Brain microvascular endothelial cell (primary cell): Measurements from ENCODE around the gene PNCK.

Source experiments
- DNase-seq: peaks from one replicate; pipeline ENCODE4 v3.0.0-alpha.2; 2020
- H3K27ac ChIP-seq: fragments of 250-450 bp; sonication (Bioruptor Pico); 2 replicates; pipeline ENCODE4 v1.5.1; 2020; ENCODE audit warnings: mild to moderate bottlenecking, moderate library complexity
- H3K27me3 ChIP-seq: fragments of 250-450 bp; sonication (Bioruptor Pico); replicated peaks from 2 replicates; pipeline ENCODE4 v1.5.1; 2020; ENCODE audit warnings: mild to moderate bottlenecking
- H3K36me3 ChIP-seq: fragments of 250-450 bp; sonication (Bioruptor Pico); replicated peaks from 2 replicates; pipeline ENCODE4 v1.5.1; 2020; ENCODE audit warnings: mild to moderate bottlenecking
- H3K4me3 ChIP-seq: 2 replicates; pipeline ENCODE4 v1.5.1; 2011; ENCODE audit warnings: low read depth, mild to moderate bottlenecking, control low read depth, low read length, moderate library complexity
- CTCF ChIP-seq: IDR thresholded peaks from 2 replicates; pipeline ENCODE4 v1.5.1; 2011; ENCODE audit warnings: low read depth, mild to moderate bottlenecking, moderate library complexity, low read length, control low read depth, inconsistent platforms; ENCODE audit errors: missing control alignments
- in situ Hi-C: cut with HindIII; loops from 2 replicates; pipeline ENCODE4 v1.10.0; 2017; ENCODE audit warnings: low sequenced_read_pairs, low pct_ligation_motif_present

Gene PNCK

GRCh38 chrX:153642655-153643430 is 30.8 kb downstream of the PNCK start:
- H3K27me3 ChIP-seq = peaks cover 41% of the 10 kb centered on the region
- in situ Hi-C loops = no loop called here

GRCh38 chrX:153642051-153642654 is 31.5 kb downstream of the PNCK start:
- H3K27ac ChIP-seq = no peak overlapping the region
- no peak overlapping the region for H3K4me3 ChIP-seq
- TF ChIP-seq CTCF = no peak
- H3K27me3 ChIP-seq = peaks cover 37% of the 10 kb centered on the region
- no peaks in the 10 kb centered on the region for H3K36me3 ChIP-seq
- DNase-seq = no peak
- in situ Hi-C loops = no loop called here

More at GRCh38 chrX:153642655-153643430, 30.8 kb downstream of the PNCK start:
- H3K27ac ChIP-seq = no peak overlapping the region
- DNase-seq = no peak
- H3K4me3 ChIP-seq = no peak overlapping the region
- TF ChIP-seq CTCF = no peak
- H3K36me3 ChIP-seq = no peaks in the 10 kb centered on the region

- no peak for DNase-seq
- peaks cover 34% of the 10 kb centered on the region for H3K27me3 ChIP-seq
- no peak overlapping the region for H3K4me3 ChIP-seq
These were observed 32.0 kb downstream of the PNCK start for GRCh38 chrX:153641627-153642026.

GRCh38 chrX:153640736-153641575 is 32.7 kb downstream of the PNCK start:
- DNase-seq = no peak
- H3K4me3 ChIP-seq = no peak overlapping the region
- no peaks in the 10 kb centered on the region for H3K36me3 ChIP-seq
- peaks cover 33% of the 10 kb centered on the region for H3K27me3 ChIP-seq
- no peak for TF ChIP-seq CTCF
- H3K27ac ChIP-seq = no peak overlapping the region
- in situ Hi-C loops = no loop called here

More at GRCh38 chrX:153641627-153642026, 32.0 kb downstream of the PNCK start:
- Histone ChIP-seq H3K27ac (no peak overlapping the region), H3K36me3 (no peaks in the 10 kb centered on the region)
- no peak for TF ChIP-seq CTCF
- in situ Hi-C loops = no loop called here

- TF ChIP-seq CTCF = no peak
- in situ Hi-C loops = no loop called here
- Histone ChIP-seq H3K4me3 (no peak overlapping the region), H3K36me3 (no peaks in the 10 kb centered on the region), H3K27me3 (peaks cover 27% of the 10 kb centered on the region), H3K27ac (no peak overlapping the region)
- no peak for DNase-seq
These were observed 33.4 kb downstream of the PNCK start for GRCh38 chrX:153640045-153640686.
